H54 (cell line): Measurements from ENCODE around the gene NOSIP.
A peak's percentile ranks its signal among the peaks of the same experiment; 100 is the strongest.

Experiments
- DNase-seq: peaks from one replicate; pipeline ENCODE4 v3.0.0; 2011; ENCODE audit warnings: low spot score, mixed read lengths; ENCODE audit not compliant: insufficient read length
- FAIRE-seq: peaks from 3 replicates; lab custom pipeline; 2011; peaks lifted over from hg19 to GRCh38; lab: Jason Lieb, UNC
- POLR2A ChIP-seq: IDR thresholded peaks from 2 replicates; pipeline ENCODE4 v1.6.1; 2011; ENCODE audit warnings: low read depth, mild to moderate bottlenecking, low read length

The NOSIP gene

DNA sequence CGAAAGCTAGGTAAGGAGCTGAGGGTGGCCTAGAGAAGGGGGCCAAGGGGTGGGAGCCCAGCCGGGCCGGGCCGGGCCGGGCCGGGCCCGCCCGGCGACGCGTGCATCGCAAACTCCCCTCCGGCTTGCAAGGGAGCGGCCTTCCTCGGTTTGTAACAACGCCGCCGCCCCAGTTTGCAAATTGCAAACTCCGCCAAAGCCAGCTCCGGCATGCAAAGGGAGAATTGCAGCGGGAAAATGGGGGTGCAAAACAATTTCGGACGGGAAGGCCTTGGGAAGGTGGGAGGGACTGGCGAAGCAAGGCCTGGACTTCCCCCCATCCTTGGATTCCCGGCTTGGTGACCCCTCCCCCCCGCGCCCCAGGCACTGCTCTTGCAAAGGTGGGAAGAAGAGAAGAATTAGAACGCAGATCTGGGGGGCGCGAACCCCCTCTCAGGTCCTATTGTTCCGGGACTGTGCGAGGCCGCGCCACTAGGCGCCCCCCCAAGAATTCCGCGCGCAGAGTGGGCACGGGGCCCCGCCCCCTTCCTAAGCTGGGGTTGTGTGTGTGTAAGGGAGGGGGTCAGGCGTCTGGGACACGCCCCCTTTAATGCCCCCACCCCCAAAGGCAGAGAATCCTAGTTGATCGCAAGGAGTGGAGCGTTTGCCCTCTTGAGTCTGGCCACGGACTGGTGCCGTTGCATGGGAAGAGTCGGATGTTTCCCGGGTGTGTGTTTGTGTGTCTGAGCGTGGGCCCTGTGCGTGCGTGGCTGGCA, 11.6 kb upstream of the NOSIP start:
- no peak for TF ChIP-seq POLR2A
- DNase-seq (peak; percentile 76), FAIRE-seq (no peak)

DNA sequence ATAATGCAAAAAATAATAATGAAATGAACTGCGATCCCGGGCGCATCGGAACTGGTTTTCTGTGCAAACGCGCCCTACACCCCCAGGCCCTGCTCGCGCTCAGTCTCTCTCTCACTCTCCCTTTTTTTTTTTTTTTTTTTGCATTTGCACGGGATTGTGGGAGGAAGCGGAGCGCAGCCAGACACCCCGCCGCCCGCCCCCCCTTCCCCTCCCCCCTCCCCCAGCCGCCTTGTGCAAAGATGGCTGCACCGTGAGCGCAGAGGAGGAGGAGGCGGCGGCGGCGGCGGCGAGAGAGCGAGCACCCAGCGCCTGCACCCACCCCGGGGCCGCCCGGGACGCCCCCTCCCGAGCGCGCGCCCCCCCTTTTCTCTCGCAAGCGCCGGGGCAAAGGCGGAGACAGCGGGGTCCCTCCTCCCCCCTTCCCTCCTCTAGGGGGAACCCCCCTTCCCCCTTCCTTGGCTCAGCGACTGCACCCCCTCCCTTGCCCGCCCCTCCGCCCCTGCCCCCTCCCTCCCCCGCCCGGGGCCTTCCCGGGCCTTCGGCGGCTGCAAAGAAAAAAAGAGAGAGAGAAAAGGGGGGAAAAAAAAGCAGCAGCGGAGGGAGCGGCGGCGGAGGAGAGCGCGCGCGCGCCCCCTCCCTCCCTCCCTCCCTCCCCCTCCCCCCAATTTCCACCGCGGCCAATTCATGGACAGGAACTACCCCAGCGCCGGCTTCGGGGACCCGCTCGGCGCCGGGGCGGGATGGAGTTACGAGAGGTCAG, 10.8 kb upstream of the NOSIP start, which contains the start of gene PRR12:
Gene PRR12, plus strand, starts transcription at position 212 of the 760 bp plus-strand sequence. Its CDS starts 473 bp downstream, at position 685.
- no peak for FAIRE-seq
- peak; percentile 55 for TF ChIP-seq POLR2A
- peak; percentile 87 for DNase-seq

DNA sequence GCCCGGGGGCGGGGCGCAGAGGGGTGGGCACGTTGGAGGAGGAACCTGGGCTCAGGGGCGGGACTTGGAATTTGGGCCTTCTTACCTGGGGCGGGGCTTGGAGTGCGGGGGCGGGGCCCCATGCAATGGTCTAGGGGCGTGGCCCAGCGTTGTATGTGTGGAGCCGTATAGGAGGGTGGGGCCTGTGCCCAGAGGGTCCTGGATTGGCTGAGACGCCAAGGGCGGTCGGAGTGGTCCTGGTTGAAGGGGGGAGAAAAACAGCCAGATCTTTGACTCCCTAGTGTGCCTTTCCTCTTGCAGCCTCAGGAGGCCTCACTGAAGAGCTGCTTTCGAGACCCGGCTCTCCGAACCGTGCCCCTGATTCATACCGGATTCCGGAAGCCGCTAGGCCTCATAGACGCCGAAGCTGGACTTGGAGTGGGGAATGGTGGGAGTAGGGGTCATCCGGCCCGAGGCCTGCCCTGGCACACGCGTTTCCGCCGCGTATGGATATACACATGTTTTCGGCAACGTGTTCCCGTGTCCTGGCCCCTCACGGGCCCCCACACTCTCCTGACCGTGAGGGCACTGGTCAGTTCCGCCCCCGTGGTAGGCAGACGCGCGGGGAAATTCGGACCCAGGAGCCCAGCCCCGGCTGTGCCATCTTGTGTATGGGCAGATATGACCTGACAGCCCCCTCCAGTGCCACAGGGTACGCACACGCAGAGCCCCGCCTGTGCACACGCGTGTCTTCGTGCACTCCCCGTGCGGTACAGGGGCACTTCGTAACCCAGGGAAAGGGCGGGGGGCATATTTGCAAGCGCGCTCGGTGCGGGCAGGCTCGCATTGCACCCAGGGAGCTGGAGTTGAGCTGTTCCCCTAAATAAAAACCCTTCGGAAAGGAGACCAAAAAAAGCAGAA, 10.0 kb upstream of the NOSIP start:
- peak; percentile 95 for DNase-seq
- TF ChIP-seq POLR2A: peak; percentile 85
- peak; percentile 81 for FAIRE-seq

DNA sequence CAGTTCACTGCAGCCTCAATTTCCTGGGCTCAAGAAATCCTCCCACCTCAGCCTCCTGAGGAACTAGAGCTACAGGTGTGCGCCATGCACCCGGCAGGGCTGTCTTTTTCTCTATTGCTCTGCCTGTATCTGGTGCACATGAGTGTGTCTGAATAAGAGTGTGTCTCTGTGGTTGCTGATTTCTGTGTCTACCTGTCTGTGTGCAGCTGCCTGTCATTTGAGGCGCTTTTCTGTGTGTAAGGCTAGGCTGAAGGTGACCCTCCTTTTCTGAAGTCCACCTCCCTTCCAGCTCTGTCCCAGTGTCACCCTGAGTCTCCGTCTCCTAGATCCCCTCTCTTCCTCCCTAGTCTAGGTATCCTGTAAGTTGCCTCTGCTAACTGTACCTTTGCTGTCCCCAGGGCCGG, 9.1 kb upstream of the NOSIP start:
- TF ChIP-seq POLR2A: no peak
- DNase-seq (no peak), FAIRE-seq (no peak)

DNA sequence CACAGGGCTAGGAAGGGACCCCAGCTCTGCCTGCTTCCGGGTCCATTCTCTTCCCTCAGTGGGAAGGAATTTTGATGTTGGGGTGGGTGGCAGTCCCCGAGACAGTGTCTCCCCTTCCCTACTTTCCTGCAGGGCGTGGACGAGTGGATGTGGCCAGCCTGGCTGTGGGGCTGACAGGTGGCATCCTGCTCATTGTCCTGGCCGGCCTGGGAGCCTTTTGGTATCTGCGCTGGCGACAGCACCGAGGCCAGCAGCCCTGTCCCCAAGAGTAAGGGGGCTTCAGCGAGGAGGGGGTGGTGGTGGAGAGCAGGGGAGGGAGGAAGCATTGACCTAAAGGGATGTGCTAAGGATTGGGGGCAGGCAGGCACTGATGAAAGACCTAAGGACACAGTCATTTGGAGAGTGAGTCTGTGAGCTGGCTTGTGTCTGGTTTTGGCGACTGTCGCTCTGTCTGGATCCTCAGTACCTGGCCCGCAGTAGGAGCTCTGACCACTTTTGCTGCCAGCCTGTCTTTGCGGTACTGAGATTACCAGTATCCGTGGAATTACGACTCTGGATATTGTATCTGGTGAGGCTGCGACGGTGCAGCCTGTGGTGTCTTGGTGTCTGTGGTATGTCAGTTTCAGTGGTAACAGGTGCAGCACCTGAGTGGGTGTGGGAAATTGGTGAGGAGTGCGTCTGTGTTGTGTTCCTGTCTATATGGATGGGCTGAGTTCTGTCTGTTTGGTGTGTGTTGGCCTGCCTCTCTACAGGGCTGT, 8.2 kb upstream of the NOSIP start:
- no peak for FAIRE-seq
- no peak for TF ChIP-seq POLR2A
- no peak for DNase-seq

DNA sequence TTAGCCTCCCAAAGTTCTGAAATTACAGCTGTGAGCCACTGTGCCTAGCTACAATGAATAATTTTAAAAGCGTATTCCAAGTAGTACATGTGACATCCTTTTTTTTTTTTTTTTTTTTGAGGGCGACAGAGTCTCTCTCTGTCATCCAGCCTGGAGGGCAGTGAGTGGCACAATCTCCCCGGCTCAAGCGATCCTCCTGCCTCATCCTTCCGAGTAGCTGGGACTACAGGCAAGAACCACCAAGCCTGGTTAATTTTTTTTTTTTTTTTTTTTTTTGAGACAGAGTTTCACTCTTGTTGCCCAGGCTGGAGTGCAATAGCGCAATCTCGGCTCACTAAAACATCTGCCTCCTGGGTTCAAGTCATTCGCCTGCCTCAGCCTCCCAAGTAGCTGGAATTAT, 6.9 kb upstream of the NOSIP start:
- TF ChIP-seq POLR2A: no peak
- no peak for DNase-seq
- no peak for FAIRE-seq

DNA sequence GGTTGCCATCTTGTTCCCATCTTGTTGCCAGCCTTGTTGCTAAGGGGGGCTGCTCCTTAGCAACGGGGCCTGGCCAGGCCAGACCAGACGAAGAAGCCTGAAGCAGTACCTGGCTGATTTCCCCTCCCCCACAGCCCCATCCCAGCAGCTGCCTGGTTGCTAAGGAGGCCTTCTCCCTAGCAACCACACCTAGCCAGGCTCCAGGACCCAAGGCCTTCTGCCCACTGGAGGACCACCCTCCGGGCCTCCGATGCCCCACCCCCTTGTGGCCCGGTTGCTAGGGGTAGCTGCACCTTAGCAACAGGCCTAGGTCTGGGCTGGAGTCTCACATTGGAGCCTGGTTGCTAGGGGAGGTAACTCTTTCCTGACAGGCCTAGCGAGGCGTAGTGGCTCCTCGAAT, 4.7 kb upstream of the NOSIP start:
- no peak for TF ChIP-seq POLR2A
- FAIRE-seq: no peak
- no peak for DNase-seq

DNA sequence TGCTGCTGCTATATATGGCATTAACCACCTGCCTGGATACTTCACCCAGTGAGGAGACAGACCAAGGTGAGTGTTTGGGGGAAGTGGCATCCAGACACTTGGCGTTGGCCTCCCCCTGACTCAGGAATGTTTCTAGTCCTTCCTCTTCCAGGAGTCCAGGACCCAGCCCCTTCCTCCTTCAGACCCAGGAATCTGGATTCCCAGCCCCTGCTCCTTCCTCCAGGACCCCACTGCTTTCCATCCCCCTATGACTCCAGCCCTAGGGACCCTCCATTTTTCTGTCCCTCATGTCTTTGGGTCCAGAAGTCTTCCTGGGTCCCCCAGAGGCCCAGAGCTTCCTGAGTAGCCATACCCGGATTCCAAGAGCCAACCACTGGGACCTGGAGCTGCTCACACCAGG, 2.9 kb upstream of the NOSIP start:
- DNase-seq: no peak
- no peak for FAIRE-seq
- TF ChIP-seq POLR2A: no peak

DNA sequence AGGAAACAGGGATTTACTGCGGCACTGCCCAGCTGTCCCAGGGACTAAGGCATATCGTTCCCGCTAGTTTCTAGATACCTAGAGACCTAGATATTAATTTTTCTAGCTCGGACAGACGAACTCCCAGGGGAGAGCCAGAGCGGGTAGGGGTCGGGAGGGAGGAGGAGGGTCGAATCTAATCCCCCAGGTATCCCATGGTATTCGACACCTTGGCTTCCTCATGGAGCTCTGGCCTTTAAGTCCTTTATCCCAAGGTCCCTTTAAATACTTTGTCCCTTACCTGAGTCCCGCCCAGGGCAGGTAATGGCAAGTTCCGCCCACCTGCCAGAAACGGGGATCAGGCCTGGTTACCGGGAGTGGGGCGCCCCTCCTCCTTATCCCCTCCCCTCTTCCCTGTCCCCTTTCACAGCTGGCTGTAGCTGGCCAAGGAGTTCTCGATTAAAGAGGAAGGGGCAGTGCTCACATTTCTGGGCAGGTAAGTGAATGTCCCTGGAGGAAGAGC, 702 bp upstream of the NOSIP start, which contains the start of gene PRRG2:
Gene PRRG2, plus strand, starts transcription at position 310 of the 502 bp plus-strand sequence. CDS start 1,904 bp downstream, outside the sequence.
- FAIRE-seq (no peak), DNase-seq (no peak)
- TF ChIP-seq POLR2A: no peak

DNA sequence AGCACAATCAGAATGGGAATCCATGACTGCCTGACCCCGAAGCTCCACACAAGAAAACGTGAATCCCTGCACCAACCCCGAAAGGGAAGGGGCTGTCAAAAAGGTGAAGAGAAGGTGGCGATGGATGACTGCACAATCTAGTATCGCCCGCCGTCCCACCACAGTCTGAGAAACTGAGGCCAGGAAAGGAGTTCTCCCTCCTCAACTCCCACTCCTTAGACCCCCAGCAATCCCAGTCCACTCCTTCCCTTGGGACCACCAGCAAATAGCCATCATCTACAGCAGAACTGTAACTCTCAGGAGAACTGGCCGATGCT, 451 bp downstream of the NOSIP start:
- TF ChIP-seq POLR2A: no peak
- DNase-seq (no peak), FAIRE-seq (no peak)

DNA sequence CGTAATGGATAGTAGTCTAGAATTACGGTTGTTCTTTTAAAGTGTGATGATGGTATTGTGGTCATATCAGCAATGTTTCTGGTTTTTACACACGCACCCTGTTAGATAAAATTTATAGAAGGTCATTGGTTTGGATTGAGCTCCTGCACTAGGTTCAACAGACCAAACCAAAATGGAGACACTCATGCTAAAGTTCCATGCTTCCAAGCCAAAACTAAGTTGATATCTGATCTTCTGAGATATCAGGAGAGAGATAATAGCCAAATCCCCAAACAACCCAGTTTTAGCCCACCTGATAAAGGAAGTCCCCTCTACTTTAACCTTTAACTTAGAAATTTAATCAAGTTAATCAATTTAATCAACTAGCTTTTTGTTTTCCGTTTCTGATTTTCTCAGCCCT, 1.2 kb downstream of the NOSIP start:
- no peak for FAIRE-seq
- DNase-seq: no peak
- no peak for TF ChIP-seq POLR2A

DNA sequence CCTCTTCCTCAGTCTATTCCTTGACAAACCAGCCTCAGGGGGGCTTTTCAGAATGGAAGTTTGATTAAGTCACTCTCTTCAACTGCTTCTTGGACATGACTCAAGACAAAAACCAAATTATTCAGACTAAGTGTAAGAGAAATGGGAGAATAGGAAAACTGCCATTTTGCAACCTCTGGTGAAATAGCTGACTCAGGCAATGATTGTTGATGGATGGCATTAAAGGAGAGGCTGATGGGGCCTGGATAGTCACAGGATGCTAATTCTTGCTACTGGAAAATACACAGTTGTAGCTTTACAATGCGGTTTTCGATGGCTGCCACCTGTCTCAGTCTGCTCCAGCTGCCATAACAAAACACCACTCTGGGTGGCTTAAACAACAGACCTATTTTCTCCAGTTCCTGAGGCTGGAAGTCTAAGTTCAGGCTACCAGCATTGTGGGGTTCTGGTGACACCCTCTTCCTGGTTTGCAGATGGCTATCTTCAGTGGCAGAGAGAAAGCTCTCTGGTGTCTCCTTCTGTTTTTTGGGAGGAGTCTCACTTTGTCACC, 6.1 kb downstream of the NOSIP start:
- no peak for DNase-seq
- no peak for TF ChIP-seq POLR2A
- no peak for FAIRE-seq
